Activated CD8-positive, alpha-beta T cell treated with anti-CD3 and anti-CD28 coated beads, Interleukin-2, amount 10 ng/mL, durations not matched to agents 7 days and 5 days (primary cell): ENCODE data around the gene VPS13A. TPM values are rescaled to one million over a fixed set of nuclear protein-coding genes. Genes with fewer than 3 reads are reported as not detected.

Experiments used
- ATAC-seq: fragments of 150-1000 bp; cut with Tn5 transposase; one replicate; pipeline ENCODE4 v1.10.0; 2021; ENCODE audit warnings: moderate library complexity
- CTCF ChIA-PET: fragments of 350-600 bp; sonication (Branson Sonifier 250); formaldehyde crosslinking; loops from one replicate; lab custom pipeline; 2021; ENCODE audit warnings: antibody characterized with exemption; lab: Charles Lee
- POLR2A ChIA-PET: fragments of 350-600 bp; sonication (Branson Sonifier 250); formaldehyde crosslinking; loops from one replicate; lab custom pipeline; 2021; ENCODE audit warnings: antibody characterized with exemption; lab: Charles Lee
- DNase-seq: peaks from one replicate; pipeline ENCODE4 v3.0.0-alpha.2; 2020
- H3K27ac Mint-ChIP-seq: one replicate; pipeline ENCODE4 v1.8.0; 2021; ENCODE audit warnings: mild to moderate bottlenecking, mixed read lengths
- H3K27me3 Mint-ChIP-seq: one replicate; pipeline ENCODE4 v1.8.0; 2021; ENCODE audit warnings: low read depth, mixed read lengths
- H3K36me3 Mint-ChIP-seq: one replicate; pipeline ENCODE4 v1.8.0; 2021; ENCODE audit warnings: low read depth, mixed read lengths
- H3K4me1 Mint-ChIP-seq: one replicate; pipeline ENCODE4 v1.8.0; 2021; ENCODE audit warnings: low read depth, mixed read lengths
- H3K4me3 Mint-ChIP-seq: one replicate; pipeline ENCODE4 v1.8.0; 2021; ENCODE audit warnings: mild to moderate bottlenecking, mixed read lengths
- H3K9me3 Mint-ChIP-seq: one replicate; pipeline ENCODE4 v1.8.0; 2022; ENCODE audit warnings: mixed read lengths; ENCODE audit not compliant: insufficient read depth
- total RNA-seq, 2 experiments: library from RNA; stranded (reverse); gene quantifications; one replicate each; pipeline ENCODE4 v1.2.3, GENCODE V29; 2021

The VPS13A gene
- total RNA-seq, 2 experiments from 2014 or later, result 39.4 to 40.2 TPM

DNA sequence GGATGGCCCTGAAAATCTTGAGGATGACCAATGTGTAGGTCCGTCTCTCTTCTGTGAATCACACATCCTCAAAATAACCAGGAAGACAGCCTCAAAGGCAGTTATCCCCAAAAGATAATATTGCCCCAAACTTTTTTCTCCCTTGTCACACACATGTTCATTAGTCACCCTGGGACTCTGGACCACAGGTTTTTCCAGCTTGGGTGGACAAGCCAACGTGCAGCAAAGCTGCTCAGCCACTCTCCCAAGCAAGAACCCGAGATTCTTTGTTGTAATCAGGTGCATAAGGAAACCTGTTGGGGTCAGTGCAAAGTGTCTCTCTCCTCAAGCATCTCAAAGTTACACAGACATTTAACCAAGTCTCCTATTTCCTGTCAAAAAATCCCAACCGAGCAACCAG, 274.2 kb downstream of the VPS13A start:
- no peaks in the 10 kb centered on the region for H3K36me3 Mint-ChIP-seq
- H3K4me3 Mint-ChIP-seq, result no peak overlapping the region
- no peaks in the 10 kb centered on the region for H3K9me3 Mint-ChIP-seq
- peaks cover 2% of the 10 kb centered on the region for H3K27me3 Mint-ChIP-seq
- ATAC-seq (no peak), DNase-seq (no peak)
- H3K4me1 Mint-ChIP-seq, result peaks cover 4% of the 10 kb centered on the region
- ChIA-PET POLR2A (no interaction called here), CTCF (interaction anchor here (0.7 to 2.5 kb wide), 2 partner anchors 18 to 584 kb away, joined by 3 to 6 read pairs; no protein-coding TSS in a partner anchor)
- no peak overlapping the region for H3K27ac Mint-ChIP-seq

DNA sequence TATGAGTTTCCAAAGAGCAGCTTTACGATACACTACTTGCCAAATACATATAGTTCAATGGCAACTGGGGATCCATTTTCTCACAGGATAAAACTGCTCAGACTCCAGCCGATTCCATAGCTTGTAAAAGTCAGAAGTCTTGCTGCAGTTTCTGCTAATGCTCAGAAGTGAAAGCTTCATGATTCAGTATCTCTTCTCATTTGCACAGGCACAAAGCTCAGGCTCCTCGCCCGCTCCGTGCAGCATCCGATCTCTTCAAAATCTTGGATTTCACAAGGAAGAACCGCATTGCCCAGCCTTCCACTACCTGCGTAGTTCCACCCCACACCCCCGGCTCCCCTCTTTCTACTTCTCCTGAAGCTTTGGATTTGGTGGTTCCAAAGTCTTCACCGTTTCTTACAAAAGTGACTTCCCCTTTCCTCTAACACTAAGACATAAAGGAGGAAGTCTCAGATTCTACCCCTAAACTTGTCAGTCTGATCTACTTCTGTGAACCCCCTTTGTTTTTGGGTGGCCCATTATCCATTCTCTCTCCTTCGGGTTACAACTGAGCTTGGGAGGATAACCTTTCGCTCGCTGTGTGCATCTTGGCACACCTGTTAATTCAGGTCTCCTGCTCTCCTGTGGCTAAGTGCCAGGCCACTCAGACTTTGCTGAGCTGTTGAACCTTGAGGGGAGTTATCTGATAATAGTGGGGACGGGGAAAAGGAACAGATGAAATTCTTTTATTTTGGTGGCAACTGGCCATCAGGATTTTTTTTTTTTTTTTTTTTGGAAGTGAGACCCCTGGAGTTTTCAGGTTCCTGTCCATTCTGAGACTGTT, 276.7 kb downstream of the VPS13A start:
- Mint-ChIP-seq H3K27ac (peak overlapping the region; percentile 60), H3K4me1 (peaks cover 13% of the 10 kb centered on the region), H3K27me3 (peaks cover 2% of the 10 kb centered on the region), H3K36me3 (no peaks in the 10 kb centered on the region), H3K4me3 (peak overlapping the region; percentile 56), H3K9me3 (no peaks in the 10 kb centered on the region)
- no peak for ATAC-seq
- ChIA-PET CTCF (interaction anchor here (0.6 to 6.3 kb wide), 11 partner anchors 11 to 541 kb away, joined by 3 to 84 read pairs (median 5); no protein-coding TSS in a partner anchor), POLR2A (interaction anchor here (1.0 kb wide), 1 partner anchor 35 kb away, joined by 3 read pairs; no protein-coding TSS in a partner anchor)
- DNase-seq, result no peak

DNA sequence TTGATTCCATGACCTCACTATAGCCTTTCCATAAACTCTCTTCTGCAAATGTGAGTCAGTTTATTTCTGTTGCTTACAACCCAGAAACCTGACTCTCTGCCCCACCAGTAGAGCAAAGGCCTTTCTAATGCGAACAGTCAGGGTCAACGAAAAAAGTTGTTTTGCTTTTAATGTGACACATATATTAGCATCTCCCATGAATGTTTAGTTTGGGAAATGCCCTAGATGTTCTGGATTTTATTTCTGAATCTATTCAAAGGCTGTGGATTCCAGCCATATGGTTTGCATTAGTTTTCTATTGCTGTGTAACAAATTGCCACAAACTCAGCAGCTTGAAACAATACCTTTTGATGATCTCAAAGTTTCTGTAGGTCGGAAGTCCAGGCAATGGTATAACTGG, 277.3 kb downstream of the VPS13A start:
- DNase-seq, result no peak

DNA sequence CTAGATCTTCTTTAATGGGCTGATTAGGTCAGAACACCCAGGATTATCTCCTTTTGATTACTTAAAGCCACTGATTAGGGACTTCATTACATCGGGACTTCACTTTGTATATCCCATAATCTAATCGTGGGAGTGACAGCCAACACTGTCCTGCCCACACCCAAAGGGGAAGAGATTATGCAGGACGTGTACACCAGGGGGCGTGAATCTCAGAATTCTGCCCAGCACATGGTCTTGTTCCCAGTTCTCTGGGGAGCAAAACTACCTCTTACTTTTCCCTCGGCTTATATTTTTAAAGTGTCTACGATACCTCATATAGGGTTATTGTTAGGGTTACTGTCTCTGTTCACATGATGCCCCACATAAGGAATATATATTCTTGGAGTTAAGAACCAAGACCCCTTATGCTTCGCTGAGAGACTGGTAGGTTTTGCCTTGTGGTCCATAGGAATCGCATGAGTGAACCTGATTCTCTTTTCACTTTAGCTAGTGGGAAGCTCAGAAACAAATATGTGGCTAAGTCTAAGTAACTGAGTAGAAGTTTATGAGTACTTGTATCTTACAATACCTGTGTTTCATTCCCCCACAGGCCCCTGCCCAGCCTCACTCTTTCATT, 278.1 kb downstream of the VPS13A start:
- no peak overlapping the region for H3K4me3 Mint-ChIP-seq
- no peaks in the 10 kb centered on the region for H3K9me3 Mint-ChIP-seq
- no peaks in the 10 kb centered on the region for H3K36me3 Mint-ChIP-seq
- H3K27me3 Mint-ChIP-seq, result peaks cover 2% of the 10 kb centered on the region
- peak; percentile 56 for DNase-seq
- CTCF ChIA-PET, result interaction anchor here (0.7 to 6.3 kb wide), 11 partner anchors 8 to 374 kb away, joined by 3 to 137 read pairs (median 35); no protein-coding TSS in a partner anchor
- POLR2A ChIA-PET, result no interaction called here
- H3K27ac Mint-ChIP-seq, result no peak overlapping the region
- peak; percentile 50 for ATAC-seq
- peaks cover 13% of the 10 kb centered on the region for H3K4me1 Mint-ChIP-seq

More for the DNA sequence above, 277.3 kb downstream of the VPS13A start:
- POLR2A ChIA-PET, result no interaction called here
- Mint-ChIP-seq H3K4me3 (no peak overlapping the region), H3K27ac (no peak overlapping the region), H3K4me1 (peaks cover 13% of the 10 kb centered on the region), H3K36me3 (no peaks in the 10 kb centered on the region), H3K9me3 (no peaks in the 10 kb centered on the region), H3K27me3 (peaks cover 2% of the 10 kb centered on the region)
- no peak for ATAC-seq
- CTCF ChIA-PET, result interaction anchor here (0.6 to 6.3 kb wide), 9 partner anchors 11 to 297 kb away, joined by 3 to 84 read pairs (median 5); no protein-coding TSS in a partner anchor

DNA sequence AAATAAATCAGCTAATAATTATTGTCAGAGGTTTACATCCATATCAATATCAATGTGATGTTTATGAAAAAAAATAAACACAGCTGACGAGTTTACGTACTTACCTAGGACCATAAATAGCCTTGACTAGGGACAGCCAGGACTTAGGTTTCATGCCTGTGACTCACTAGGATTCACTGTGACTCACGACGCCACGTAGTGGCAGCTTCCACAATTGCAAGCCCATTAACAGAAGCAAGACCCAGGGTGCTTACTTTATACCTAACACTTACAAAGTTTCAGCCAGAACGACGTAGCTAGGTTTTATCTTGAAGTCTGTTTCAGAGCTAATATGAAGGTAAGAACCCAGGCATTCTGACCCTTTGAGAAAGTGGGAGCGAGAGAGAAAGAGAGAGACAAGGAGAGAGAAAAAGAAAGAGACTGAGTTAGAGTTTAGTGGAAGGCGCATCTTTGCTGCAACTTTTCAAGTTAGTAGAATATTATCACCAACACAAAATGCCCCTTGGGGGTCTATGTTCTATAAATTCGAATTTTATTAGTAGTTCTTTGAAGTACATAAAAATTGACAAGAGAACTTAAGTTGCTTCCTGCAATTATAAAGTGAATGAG, 279.6 kb downstream of the VPS13A start:
- Mint-ChIP-seq H3K4me3 (no peak overlapping the region), H3K36me3 (no peaks in the 10 kb centered on the region), H3K4me1 (peaks cover 13% of the 10 kb centered on the region), H3K27me3 (peaks cover 2% of the 10 kb centered on the region), H3K27ac (no peak overlapping the region), H3K9me3 (no peaks in the 10 kb centered on the region)
- ChIA-PET CTCF (interaction anchor here (0.9 to 6.3 kb wide), 54 partner anchors 9 to 840 kb away, joined by 3 to 137 read pairs (median 4); partner anchors contain the start of genes PSAT1 and VPS13A), POLR2A (interaction anchor here (1.2 kb wide), 1 partner anchor 19 kb away, joined by 5 read pairs; no protein-coding TSS in a partner anchor)
- ATAC-seq (peak; percentile 70), DNase-seq (peak; percentile 88)

DNA sequence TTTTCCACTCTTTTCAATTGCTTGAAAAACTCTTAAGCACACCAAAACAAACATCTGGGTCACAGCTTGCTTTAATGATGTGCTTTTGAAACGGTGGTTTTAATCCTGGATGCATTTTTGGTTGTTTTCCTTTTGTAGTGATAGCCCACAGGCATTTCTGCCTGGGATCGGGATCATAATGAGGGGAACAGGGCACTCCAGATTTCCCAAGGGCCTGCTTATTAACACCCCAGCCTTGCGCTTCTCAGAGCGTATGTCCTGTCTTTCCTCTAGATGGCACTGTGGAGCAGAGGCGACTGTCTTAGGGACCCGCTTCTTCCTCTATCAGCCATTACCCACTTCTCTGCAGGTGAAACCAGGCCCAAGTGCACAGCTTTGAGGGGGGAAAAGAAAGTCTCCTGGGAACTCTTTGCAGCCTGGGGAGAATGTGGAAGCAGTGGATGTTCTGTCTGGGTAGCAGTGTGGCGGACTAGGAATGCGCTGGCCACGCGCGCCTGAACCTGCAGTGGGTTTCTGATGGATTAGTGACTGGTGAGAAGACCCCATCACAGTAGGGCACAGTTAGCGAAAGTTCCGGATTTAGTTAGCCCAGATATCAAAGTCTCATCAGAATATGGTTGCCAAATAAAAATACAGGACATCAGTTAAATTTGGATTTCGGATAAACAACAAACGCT, 280.7 kb downstream of the VPS13A start:
- ATAC-seq, result peak; percentile 90
- Mint-ChIP-seq H3K36me3 (no peaks in the 10 kb centered on the region), H3K4me3 (no peak overlapping the region), H3K27ac (no peak overlapping the region), H3K9me3 (no peaks in the 10 kb centered on the region), H3K4me1 (peaks cover 13% of the 10 kb centered on the region), H3K27me3 (peaks cover 2% of the 10 kb centered on the region)
- peak; percentile 79 for DNase-seq
- ChIA-PET CTCF (interaction anchor here (0.6 to 6.3 kb wide), 44 partner anchors 9 to 667 kb away, joined by 3 to 137 read pairs (median 5); partner anchors contain the start of gene VPS13A), POLR2A (no interaction called here)

DNA sequence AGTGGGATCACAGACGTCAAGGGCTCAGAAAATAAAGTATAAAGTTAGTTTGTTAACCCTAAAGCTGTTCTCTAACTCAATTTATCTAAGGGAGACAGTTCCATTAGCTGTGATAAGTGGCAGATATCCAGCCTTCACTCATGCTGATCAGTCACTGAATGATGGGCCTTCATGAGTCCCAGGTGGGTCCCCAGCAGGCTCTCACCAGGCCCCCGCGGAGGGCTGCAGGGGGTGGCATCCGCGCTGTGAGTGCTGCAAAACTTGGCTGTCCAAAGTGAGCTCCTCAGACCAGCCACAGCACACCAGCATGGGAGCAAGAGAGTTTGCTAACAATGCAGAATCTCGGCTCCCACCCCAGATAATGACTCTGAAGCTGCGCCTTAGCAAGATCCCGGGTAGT, 283.6 kb downstream of the VPS13A start:
- no peak overlapping the region for H3K27ac Mint-ChIP-seq
- H3K4me1 Mint-ChIP-seq, result peaks cover 9% of the 10 kb centered on the region
- H3K27me3 Mint-ChIP-seq, result no peaks in the 10 kb centered on the region
- ATAC-seq (no peak), DNase-seq (no peak)
- no peaks in the 10 kb centered on the region for H3K36me3 Mint-ChIP-seq
- no peaks in the 10 kb centered on the region for H3K9me3 Mint-ChIP-seq
- ChIA-PET CTCF (interaction anchor here (0.8 to 2.8 kb wide), 3 partner anchors 25 to 28 kb away, joined by 3 to 16 read pairs (median 4); no protein-coding TSS in a partner anchor), POLR2A (interaction anchor here (1.0 kb wide), 1 partner anchor 20 kb away, joined by 3 read pairs; no protein-coding TSS in a partner anchor)
- H3K4me3 Mint-ChIP-seq, result no peak overlapping the region

DNA sequence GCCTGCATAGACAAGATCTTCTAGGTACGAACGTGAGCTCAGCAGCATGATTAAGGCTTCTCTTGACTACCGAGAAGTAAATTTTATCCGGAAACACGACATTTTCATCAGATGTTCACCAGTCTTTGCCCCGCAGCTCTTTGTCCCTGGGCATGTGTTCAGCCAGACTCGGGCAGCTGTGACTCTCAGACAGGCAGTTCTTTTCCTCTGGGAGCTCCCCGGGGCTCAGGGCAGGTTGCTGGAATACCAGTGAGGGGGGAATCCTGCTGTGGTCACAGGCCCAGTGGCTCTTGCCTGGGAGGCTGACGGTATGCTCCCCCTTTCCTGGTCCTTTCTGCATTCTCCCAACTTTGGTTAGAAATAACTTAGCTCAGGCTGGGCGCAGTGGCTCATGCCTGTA, 284.7 kb downstream of the VPS13A start:
- ATAC-seq (no peak), DNase-seq (no peak)
- peaks cover 3% of the 10 kb centered on the region for H3K27me3 Mint-ChIP-seq
- POLR2A ChIA-PET, result interaction anchor here (0.5 kb wide), 1 partner anchor 613 kb away, joined by 3 read pairs; no protein-coding TSS in a partner anchor
- no peaks in the 10 kb centered on the region for H3K36me3 Mint-ChIP-seq
- no peak overlapping the region for H3K4me3 Mint-ChIP-seq
- CTCF ChIA-PET, result interaction anchor here (0.6 to 2.8 kb wide), 4 partner anchors 18 to 481 kb away, joined by 3 to 16 read pairs (median 4); no protein-coding TSS in a partner anchor
- peaks cover 10% of the 10 kb centered on the region for H3K4me1 Mint-ChIP-seq
- no peaks in the 10 kb centered on the region for H3K9me3 Mint-ChIP-seq
- no peak overlapping the region for H3K27ac Mint-ChIP-seq

DNA sequence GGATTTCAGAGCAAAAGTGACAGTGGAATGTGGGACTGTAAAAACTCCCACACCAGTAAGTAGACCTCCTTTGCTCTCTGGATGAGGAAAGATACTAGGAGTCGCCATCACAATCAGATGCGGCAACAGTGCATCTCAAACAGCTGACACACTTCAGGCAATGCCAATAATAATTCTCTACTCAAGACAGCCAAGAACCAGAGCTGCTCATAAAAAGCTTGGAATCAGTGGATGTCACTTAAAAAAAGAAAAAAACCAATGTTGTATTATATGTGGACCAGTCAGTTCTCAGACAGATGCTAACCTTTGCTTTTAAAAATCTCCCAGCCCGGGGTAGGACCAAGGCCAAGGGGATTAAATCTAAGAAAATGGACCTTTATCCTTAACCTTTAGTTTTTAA, 285.8 kb downstream of the VPS13A start:
- H3K4me3 Mint-ChIP-seq, result no peak overlapping the region
- CTCF ChIA-PET, result interaction anchor here (0.8 kb wide), 1 partner anchor 7 kb away, joined by 3 read pairs; no protein-coding TSS in a partner anchor
- DNase-seq (no peak), ATAC-seq (no peak)
- POLR2A ChIA-PET, result no interaction called here
- peaks cover 3% of the 10 kb centered on the region for H3K27me3 Mint-ChIP-seq
- H3K4me1 Mint-ChIP-seq, result peaks cover 5% of the 10 kb centered on the region
- no peaks in the 10 kb centered on the region for H3K36me3 Mint-ChIP-seq
- H3K9me3 Mint-ChIP-seq, result no peaks in the 10 kb centered on the region
- H3K27ac Mint-ChIP-seq, result no peak overlapping the region

DNA sequence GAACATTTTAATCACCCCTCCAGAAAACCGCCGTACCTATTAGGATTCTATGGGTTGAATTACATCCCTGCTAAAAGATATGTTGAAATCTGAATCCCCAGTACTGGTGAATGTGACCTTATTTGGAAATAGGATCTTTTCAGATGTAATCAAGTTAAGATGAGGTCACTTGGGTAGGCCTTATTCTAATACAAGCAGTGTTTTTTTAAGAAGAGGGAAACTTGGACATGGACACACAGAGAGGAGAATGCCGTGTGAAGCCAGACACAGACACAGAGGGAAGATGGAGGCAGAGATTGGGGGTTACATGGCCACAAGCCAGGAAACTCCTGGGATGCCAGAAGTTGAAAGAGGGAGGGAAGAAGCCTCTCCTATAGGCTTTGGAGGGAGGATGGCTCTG, 287.3 kb downstream of the VPS13A start:
- no peak overlapping the region for H3K27ac Mint-ChIP-seq
- POLR2A ChIA-PET, result no interaction called here
- CTCF ChIA-PET, result interaction anchor here (4.4 kb wide), 1 partner anchor 8 kb away, joined by 39 read pairs; no protein-coding TSS in a partner anchor

More for the DNA sequence above, 287.3 kb downstream of the VPS13A start:
- ATAC-seq (no peak), DNase-seq (no peak)
- Mint-ChIP-seq H3K9me3 (no peaks in the 10 kb centered on the region), H3K4me1 (peaks cover 3% of the 10 kb centered on the region), H3K36me3 (no peaks in the 10 kb centered on the region), H3K4me3 (no peak overlapping the region), H3K27me3 (peaks cover 3% of the 10 kb centered on the region)
